Uterus (tissue), 4 donors: ENCODE results near the gene DGKI. TPM values are rescaled to one million over a fixed set of nuclear protein-coding genes. Genes with fewer than 3 reads are reported as not detected.

Source experiments
- DNase-seq, 2 donors: peaks; one replicate each; pipeline ENCODE4 v3.0.0-alpha.2; 2019 to 2020
- H3K27ac ChIP-seq, 2 donors: fragments of 200-600 bp; sonication (generic); 1 replicate in 1 of 2; 2 replicates in 1 of 2; pipeline ENCODE4 v1.5.1; 2016 to 2018
- H3K27me3 ChIP-seq, 2 donors: fragments of 200-600 bp; sonication (generic); one replicate each; pipeline ENCODE4 v1.5.1; 2018 to 2019; ENCODE audit warnings: control low read depth in 1 of 2
- H3K36me3 ChIP-seq, 2 donors: fragments of 200-600 bp; sonication (generic); one replicate each; pipeline ENCODE4 v1.5.1; 2019; ENCODE audit warnings: control low read depth in 1 of 2
- H3K4me1 ChIP-seq, 2 donors: fragments of 200-600 bp; sonication (generic); one replicate each; pipeline ENCODE4 v1.5.1; 2018 to 2019; ENCODE audit warnings: control low read depth in 1 of 2
- H3K4me3 ChIP-seq, 2 donors: fragments of 200-600 bp; sonication (generic); 1 replicate in 1 of 2; 2 replicates in 1 of 2; pipeline ENCODE4 v1.5.1; 2018 to 2019; ENCODE audit warnings: mild to moderate bottlenecking in 1 of 2
- H3K9me3 ChIP-seq, 2 donors: fragments of 200-600 bp; sonication (generic); one replicate each; pipeline ENCODE4 v1.5.1; 2019; ENCODE audit warnings: control low read depth in 1 of 2
- POLR2A ChIP-seq, 2 donors: fragments of 450-650 bp; IDR thresholded peaks; one replicate each; pipeline ENCODE4 v1.6.1; 2016; ENCODE audit warnings: antibody characterized with exemption in 2 of 2, mild to moderate bottlenecking in 1 of 2, moderate library complexity in 1 of 2
- intact Hi-C: fragments of 100-400 bp; cut with DNase I; formaldehyde crosslinking; loops from one replicate; pipeline ENCODE4 v1.15.1; 2023; ENCODE audit warnings: low total_unique reads
- total RNA-seq, 4 donors: library from RNA; depleted of rRNA in 3 of 4; stranded (reverse); fragments of >200 nt in 3 of 4; gene quantifications; one replicate each; pipeline versions ENCODE4 v1.1.0 to v1.2.4, GENCODE V29; 2014 to 2023
- TF ChIP-seq, protein P1 (sequence below), 4 experiments: fragments of 200-600 bp in 2 of 4; fragments of 450-650 bp in 2 of 4; sonication (generic) in 2 of 4; IDR thresholded peaks; one replicate each; pipeline ENCODE4 v1.5.1; 2016 to 2019; ENCODE audit warnings: antibody characterized with exemption in 4 of 4, mild to moderate bottlenecking in 2 of 4, moderate library complexity in 1 of 4
- donor health status: DM: yes; HTN: yes; CAD: no.

Gene DGKI
- total RNA-seq, 4 donors from 2014 or later = 1.0 to 8.5 (median 4.1) TPM

DNA sequence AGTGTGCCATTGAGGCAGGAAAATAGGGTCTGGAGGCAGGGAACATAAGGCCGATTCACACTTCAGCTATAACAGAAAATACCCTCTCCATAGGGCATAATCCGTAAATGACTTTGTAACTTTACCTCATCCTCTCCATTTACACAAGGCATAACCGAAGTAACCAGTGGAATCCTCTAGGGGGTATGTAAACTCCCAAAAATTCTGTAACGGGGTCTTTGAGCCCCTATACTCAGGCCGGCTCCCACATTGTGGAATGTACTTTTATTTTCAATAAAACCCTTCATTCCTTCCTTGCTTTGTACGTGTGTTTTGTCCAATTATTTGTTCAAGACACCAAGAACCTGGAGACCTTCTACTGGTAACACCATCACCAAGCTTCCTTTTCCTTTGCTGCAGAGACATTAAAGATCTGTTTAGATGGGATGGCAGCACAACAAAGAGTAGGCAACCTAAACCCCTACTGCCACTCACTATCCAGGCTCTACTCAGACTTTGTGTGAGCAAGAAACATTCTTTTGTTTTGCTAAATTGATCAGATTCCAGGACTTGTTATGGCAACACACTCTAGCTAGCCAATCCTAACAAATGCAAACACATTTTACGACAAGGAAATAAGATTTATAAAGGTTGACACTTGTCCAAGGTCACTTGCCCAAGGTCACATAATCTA, 99.3 kb downstream of the DGKI start:
- Histone ChIP-seq H3K27me3 (no peaks in the 10 kb centered on the region), H3K36me3 (no peaks in the 10 kb centered on the region), H3K4me3 (no peak overlapping the region), H3K9me3 (no peaks in the 10 kb centered on the region), H3K4me1 (no peaks in the 10 kb centered on the region), H3K27ac (no peak overlapping the region)
- no peak for TF ChIP-seq POLR2A (IDR thresholded peaks at IDR 0.05)
- TF ChIP-seq, protein P1, sequence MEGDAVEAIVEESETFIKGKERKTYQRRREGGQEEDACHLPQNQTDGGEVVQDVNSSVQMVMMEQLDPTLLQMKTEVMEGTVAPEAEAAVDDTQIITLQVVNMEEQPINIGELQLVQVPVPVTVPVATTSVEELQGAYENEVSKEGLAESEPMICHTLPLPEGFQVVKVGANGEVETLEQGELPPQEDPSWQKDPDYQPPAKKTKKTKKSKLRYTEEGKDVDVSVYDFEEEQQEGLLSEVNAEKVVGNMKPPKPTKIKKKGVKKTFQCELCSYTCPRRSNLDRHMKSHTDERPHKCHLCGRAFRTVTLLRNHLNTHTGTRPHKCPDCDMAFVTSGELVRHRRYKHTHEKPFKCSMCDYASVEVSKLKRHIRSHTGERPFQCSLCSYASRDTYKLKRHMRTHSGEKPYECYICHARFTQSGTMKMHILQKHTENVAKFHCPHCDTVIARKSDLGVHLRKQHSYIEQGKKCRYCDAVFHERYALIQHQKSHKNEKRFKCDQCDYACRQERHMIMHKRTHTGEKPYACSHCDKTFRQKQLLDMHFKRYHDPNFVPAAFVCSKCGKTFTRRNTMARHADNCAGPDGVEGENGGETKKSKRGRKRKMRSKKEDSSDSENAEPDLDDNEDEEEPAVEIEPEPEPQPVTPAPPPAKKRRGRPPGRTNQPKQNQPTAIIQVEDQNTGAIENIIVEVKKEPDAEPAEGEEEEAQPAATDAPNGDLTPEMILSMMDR (IDR thresholded peaks at IDR 0.05) = no peak
- no peak for DNase-seq
- intact Hi-C loops = no loop called here

DNA sequence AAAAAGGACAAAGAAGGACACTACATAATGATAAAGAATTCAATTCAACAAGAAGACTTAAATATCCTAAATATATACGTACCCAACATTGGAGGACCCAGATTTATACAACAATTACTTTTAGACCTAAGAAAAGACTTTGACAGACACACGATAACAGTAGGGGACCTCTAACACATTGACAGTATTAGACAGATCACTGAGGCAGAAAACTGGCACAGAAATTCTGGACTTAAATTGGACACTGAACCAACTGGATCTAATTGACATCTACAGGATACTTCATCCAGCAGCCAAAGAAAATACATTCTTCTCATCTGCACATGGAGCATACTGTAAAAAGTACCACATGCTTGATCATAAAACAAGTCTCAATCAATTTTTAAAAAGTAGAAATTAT, 103.8 kb downstream of the DGKI start:
- H3K27me3 ChIP-seq = no peaks in the 10 kb centered on the region
- H3K9me3 ChIP-seq = no peaks in the 10 kb centered on the region
- TF ChIP-seq POLR2A (IDR thresholded peaks at IDR 0.05) = no peak
- TF ChIP-seq, protein P1 (IDR thresholded peaks at IDR 0.05) = no peak
- H3K4me1 ChIP-seq = no peaks in the 10 kb centered on the region
- H3K4me3 ChIP-seq = no peak overlapping the region
- DNase-seq = no peak
- no peaks in the 10 kb centered on the region for H3K36me3 ChIP-seq
- H3K27ac ChIP-seq = no peak overlapping the region
- intact Hi-C loops = no loop called here

DNA sequence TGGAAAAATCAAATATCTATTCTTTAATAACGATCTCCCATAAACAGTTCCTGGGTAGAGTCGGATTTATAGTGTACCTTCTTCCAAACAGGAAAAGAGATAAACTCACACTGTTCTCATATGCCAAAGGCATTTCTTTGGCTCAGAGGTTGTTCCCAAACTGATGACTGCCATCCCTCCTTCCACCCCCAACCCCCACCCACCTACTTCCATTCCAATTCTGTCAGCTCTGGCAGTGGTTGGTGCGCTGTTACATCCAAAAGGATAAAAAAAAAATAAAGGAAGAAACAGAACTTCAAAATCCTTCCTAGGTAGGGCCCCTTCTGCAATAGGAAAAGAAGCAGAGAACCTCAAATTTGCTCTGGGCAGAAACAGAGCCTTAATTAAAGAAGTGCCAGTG, 104.7 kb downstream of the DGKI start:
- TF ChIP-seq, protein P1 (IDR thresholded peaks at IDR 0.05) = no peak
- no peak for TF ChIP-seq POLR2A (IDR thresholded peaks at IDR 0.05)
- no peak overlapping the region for H3K27ac ChIP-seq
- intact Hi-C loops = no loop called here
- H3K4me1 ChIP-seq = no peaks in the 10 kb centered on the region
- H3K36me3 ChIP-seq = no peaks in the 10 kb centered on the region
- no peaks in the 10 kb centered on the region for H3K27me3 ChIP-seq
- no peak for DNase-seq
- H3K4me3 ChIP-seq = no peak overlapping the region
- H3K9me3 ChIP-seq = no peaks in the 10 kb centered on the region

DNA sequence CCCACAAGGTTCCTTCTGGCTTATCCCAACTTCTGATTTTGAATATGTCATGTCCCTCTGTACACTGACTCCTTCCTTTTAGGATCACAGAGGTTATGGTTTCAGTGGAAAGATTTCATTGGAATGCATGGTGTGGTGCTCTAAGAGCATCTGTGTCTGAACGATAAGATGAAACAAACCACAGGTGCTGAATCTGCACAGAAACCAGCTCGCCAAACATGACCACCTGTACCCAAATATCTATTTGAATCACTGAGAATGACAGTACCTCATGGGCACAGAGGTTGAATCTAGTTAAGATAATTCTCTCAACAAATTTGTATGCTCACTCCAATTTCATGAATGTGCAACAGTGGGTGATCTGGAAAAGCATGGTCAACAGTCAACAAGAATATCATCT, 105.3 kb downstream of the DGKI start:
- no peaks in the 10 kb centered on the region for H3K36me3 ChIP-seq
- DNase-seq = no peak
- H3K4me3 ChIP-seq = no peak overlapping the region
- H3K4me1 ChIP-seq = no peaks in the 10 kb centered on the region
- no peak overlapping the region for H3K27ac ChIP-seq
- intact Hi-C loops = no loop called here
- no peaks in the 10 kb centered on the region for H3K27me3 ChIP-seq
- H3K9me3 ChIP-seq = no peaks in the 10 kb centered on the region
- TF ChIP-seq, protein P1 (IDR thresholded peaks at IDR 0.05) = no peak
- no peak for TF ChIP-seq POLR2A (IDR thresholded peaks at IDR 0.05)

DNA sequence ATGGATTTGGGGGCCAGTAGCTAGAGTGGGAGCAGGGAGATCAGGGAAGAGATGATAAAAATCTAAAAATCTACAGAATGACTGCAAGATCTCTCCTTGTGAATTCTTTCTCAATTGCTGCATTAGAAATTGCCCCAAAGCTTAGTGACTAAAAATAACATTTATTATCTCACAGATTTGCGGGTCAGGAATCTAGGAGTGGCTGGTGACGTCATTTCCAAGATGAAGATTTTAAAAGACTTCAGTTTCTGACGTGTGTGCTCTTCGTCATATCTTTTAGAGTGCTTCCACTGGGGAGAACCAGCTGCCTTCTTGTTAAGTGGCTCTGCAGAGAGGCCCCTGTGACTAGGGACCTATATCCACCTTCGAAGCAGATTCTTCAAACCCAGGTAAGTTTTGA, 112.6 kb downstream of the DGKI start:
- intact Hi-C loops = no loop called here
- Histone ChIP-seq H3K27ac (no peak overlapping the region), H3K27me3 (no peaks in the 10 kb centered on the region), H3K4me1 (no peaks in the 10 kb centered on the region), H3K9me3 (no peaks in the 10 kb centered on the region), H3K4me3 (no peak overlapping the region), H3K36me3 (no peaks in the 10 kb centered on the region)
- TF ChIP-seq, protein P1 (IDR thresholded peaks at IDR 0.05) = no peak
- no peak for TF ChIP-seq POLR2A (IDR thresholded peaks at IDR 0.05)
- DNase-seq = no peak
